ENCODE data around the gene VTN.
A peak's percentile ranks its signal among the peaks of the same experiment; 100 is the strongest.

DNA sequence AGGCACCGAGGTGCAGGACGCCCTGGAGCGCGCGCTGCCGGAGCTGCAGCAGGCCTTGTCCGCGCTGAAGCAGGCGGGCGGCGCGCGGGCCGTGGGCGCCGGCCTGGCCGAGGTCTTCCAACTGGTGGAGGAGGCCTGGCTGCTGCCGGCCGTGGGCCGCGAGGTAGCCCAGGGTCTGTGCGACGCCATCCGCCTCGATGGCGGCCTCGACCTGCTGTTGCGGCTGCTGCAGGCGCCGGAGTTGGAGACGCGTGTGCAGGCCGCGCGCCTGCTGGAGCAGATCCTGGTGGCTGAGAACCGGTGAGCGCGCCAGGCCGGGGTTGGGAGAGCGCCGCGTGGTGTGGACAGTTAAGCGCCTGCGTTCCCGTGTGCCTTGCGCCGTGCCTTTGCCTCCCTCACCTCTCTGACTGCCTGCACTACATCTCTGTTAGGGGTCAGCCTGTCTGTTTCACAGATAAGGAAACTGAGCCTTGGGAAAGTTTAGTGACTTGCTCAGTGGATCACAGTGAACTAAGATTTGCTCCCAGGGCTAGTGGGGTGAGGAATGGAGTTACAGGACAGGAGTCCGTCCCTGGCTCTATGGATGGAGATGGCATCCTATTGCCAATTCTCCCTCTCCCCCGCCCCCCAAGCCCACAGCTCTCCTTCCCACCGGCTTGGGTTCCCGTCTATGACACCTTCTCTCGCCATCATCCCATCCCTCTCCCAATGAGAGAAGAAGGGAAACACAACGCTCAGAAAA, 2.3 kb upstream of the VTN start:
- TF ChIP-seq, protein P1, sequence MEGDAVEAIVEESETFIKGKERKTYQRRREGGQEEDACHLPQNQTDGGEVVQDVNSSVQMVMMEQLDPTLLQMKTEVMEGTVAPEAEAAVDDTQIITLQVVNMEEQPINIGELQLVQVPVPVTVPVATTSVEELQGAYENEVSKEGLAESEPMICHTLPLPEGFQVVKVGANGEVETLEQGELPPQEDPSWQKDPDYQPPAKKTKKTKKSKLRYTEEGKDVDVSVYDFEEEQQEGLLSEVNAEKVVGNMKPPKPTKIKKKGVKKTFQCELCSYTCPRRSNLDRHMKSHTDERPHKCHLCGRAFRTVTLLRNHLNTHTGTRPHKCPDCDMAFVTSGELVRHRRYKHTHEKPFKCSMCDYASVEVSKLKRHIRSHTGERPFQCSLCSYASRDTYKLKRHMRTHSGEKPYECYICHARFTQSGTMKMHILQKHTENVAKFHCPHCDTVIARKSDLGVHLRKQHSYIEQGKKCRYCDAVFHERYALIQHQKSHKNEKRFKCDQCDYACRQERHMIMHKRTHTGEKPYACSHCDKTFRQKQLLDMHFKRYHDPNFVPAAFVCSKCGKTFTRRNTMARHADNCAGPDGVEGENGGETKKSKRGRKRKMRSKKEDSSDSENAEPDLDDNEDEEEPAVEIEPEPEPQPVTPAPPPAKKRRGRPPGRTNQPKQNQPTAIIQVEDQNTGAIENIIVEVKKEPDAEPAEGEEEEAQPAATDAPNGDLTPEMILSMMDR (IDR thresholded peaks at IDR 0.05 in 8 of 11, conservative IDR thresholded peaks at IDR 0.05 in 3 of 11), result no peak
- TF ChIP-seq POLR2AphosphoS5 (IDR thresholded peaks at IDR 0.05), result peak in 1 of 3 donors; percentile 43
- TF ChIP-seq POLR2A (IDR thresholded peaks at IDR 0.05), result no peak
